ENCODE data around the gene GPC6.

GPC6 gene

GRCh38 chr13:94120878-94121277 lies 894.3 kb downstream of the GPC6 start:
- no peak for DNase-seq
- Histone ChIP-seq H3K79me2 (ENCODE audit: control insufficient read depth, insufficient read depth, low read length, poor library complexity) (no peaks in the 10 kb centered on the region), H3K27me3 (ENCODE audit: insufficient read depth, low read length) (no peaks in the 10 kb centered on the region), H2AFZ (ENCODE audit: insufficient read depth, low read length, poor library complexity) (no peak overlapping the region), H3K14ac (ENCODE audit: low read length) (no peak overlapping the region), H2BK5ac (ENCODE audit: low read depth, low read length, poor library complexity) (no peak overlapping the region), H2BK12ac (ENCODE audit: low read length) (no peak overlapping the region), H2BK120ac (ENCODE audit: insufficient read depth, low read length, poor library complexity) (no peak overlapping the region), H3K36me3 (ENCODE audit: control insufficient read depth in 1 of 2, insufficient read depth in 2 of 2, low read length in 2 of 2) (no peaks in the 10 kb centered on the region), H4K91ac (ENCODE audit: low read depth, low read length) (no peak overlapping the region), H3K9ac (ENCODE audit: low read length) (no peak overlapping the region), H3K18ac (ENCODE audit: low read length) (no peak overlapping the region), H3K4me2 (ENCODE audit: low read length) (no peak overlapping the region), H3K79me1 (ENCODE audit: low read length) (no peaks in the 10 kb centered on the region), H3K27ac (ENCODE audit: low read depth, low read length) (no peak overlapping the region), H3K4ac (ENCODE audit: low read depth, low read length) (no peak overlapping the region), H4K8ac (ENCODE audit: low read depth, low read length) (no peak overlapping the region), H4K12ac (ENCODE audit: low read depth, low read length) (no peak overlapping the region), H2AK5ac (ENCODE audit: low read length) (no peak overlapping the region), H3K4me3 (ENCODE audit: low read depth, low read length) (no peak overlapping the region), H3K23ac (ENCODE audit: low read length) (no peak overlapping the region), H3K9me3 (ENCODE audit: insufficient read depth, low read depth, low read length) (no peaks in the 10 kb centered on the region), H3K4me1 (ENCODE audit: control insufficient read depth in 1 of 2, insufficient read depth in 2 of 2, low read length in 2 of 2) (no peaks in the 10 kb centered on the region)
- WGBS (ENCODE audit: extremely low coverage, insufficient coverage, insufficient read length), result no CpG with 5 or more reads among the region's 2 CpGs

GRCh38 chr13:94121686-94122085 lies 895.1 kb downstream of the GPC6 start:
- H3K4ac ChIP-seq (ENCODE audit: low read depth, low read length), result no peak overlapping the region
- H3K79me1 ChIP-seq (ENCODE audit: low read length), result no peaks in the 10 kb centered on the region
- no peak overlapping the region for H3K9ac ChIP-seq (ENCODE audit: low read length)
- no peaks in the 10 kb centered on the region for H3K27me3 ChIP-seq (ENCODE audit: insufficient read depth, low read length)
- no peak overlapping the region for H2BK5ac ChIP-seq (ENCODE audit: low read depth, low read length, poor library complexity)
- H3K4me2 ChIP-seq (ENCODE audit: low read length), result no peak overlapping the region
- H3K4me3 ChIP-seq (ENCODE audit: low read depth, low read length), result no peak overlapping the region
- H3K36me3 ChIP-seq (ENCODE audit: control insufficient read depth in 1 of 2, insufficient read depth in 2 of 2, low read length in 2 of 2), result no peaks in the 10 kb centered on the region
- no peak overlapping the region for H2AK5ac ChIP-seq (ENCODE audit: low read length)
- H3K4me1 ChIP-seq (ENCODE audit: control insufficient read depth in 1 of 2, insufficient read depth in 2 of 2, low read length in 2 of 2), result no peaks in the 10 kb centered on the region
- H3K23ac ChIP-seq (ENCODE audit: low read length), result no peak overlapping the region
- H2AFZ ChIP-seq (ENCODE audit: insufficient read depth, low read length, poor library complexity), result no peak overlapping the region
- no CpG with 5 or more reads among the region's 1 CpG for WGBS (ENCODE audit: extremely low coverage, insufficient coverage, insufficient read length)
- H3K14ac ChIP-seq (ENCODE audit: low read length), result no peak overlapping the region
- no peak overlapping the region for H4K12ac ChIP-seq (ENCODE audit: low read depth, low read length)
- no peak overlapping the region for H2BK120ac ChIP-seq (ENCODE audit: insufficient read depth, low read length, poor library complexity)
- no peaks in the 10 kb centered on the region for H3K9me3 ChIP-seq (ENCODE audit: insufficient read depth, low read depth, low read length)
- H2BK12ac ChIP-seq (ENCODE audit: low read length), result no peak overlapping the region
- no peaks in the 10 kb centered on the region for H3K79me2 ChIP-seq (ENCODE audit: control insufficient read depth, insufficient read depth, low read length, poor library complexity)
- H4K8ac ChIP-seq (ENCODE audit: low read depth, low read length), result no peak overlapping the region
- DNase-seq, result no peak
- H3K27ac ChIP-seq (ENCODE audit: low read depth, low read length), result no peak overlapping the region
- H4K91ac ChIP-seq (ENCODE audit: low read depth, low read length), result no peak overlapping the region
- H3K18ac ChIP-seq (ENCODE audit: low read length), result no peak overlapping the region

- Histone ChIP-seq H3K27me3 (ENCODE audit: insufficient read depth, low read length) (no peaks in the 10 kb centered on the region), H3K79me2 (ENCODE audit: control insufficient read depth, insufficient read depth, low read length, poor library complexity) (no peaks in the 10 kb centered on the region), H3K9me3 (ENCODE audit: insufficient read depth, low read depth, low read length) (no peaks in the 10 kb centered on the region), H2BK12ac (ENCODE audit: low read length) (no peak overlapping the region), H4K8ac (ENCODE audit: low read depth, low read length) (no peak overlapping the region), H3K14ac (ENCODE audit: low read length) (no peak overlapping the region), H3K4me1 (ENCODE audit: control insufficient read depth in 1 of 2, insufficient read depth in 2 of 2, low read length in 2 of 2) (no peaks in the 10 kb centered on the region), H2AK5ac (ENCODE audit: low read length) (no peak overlapping the region), H3K79me1 (ENCODE audit: low read length) (no peaks in the 10 kb centered on the region), H3K4me2 (ENCODE audit: low read length) (no peak overlapping the region), H3K27ac (ENCODE audit: low read depth, low read length) (no peak overlapping the region), H3K4me3 (ENCODE audit: low read depth, low read length) (no peak overlapping the region), H4K91ac (ENCODE audit: low read depth, low read length) (no peak overlapping the region), H3K4ac (ENCODE audit: low read depth, low read length) (no peak overlapping the region), H3K36me3 (ENCODE audit: control insufficient read depth in 1 of 2, insufficient read depth in 2 of 2, low read length in 2 of 2) (no peaks in the 10 kb centered on the region), H3K23ac (ENCODE audit: low read length) (no peak overlapping the region), H3K9ac (ENCODE audit: low read length) (no peak overlapping the region), H2AFZ (ENCODE audit: insufficient read depth, low read length, poor library complexity) (no peak overlapping the region), H4K12ac (ENCODE audit: low read depth, low read length) (no peak overlapping the region), H2BK5ac (ENCODE audit: low read depth, low read length, poor library complexity) (no peak overlapping the region), H3K18ac (ENCODE audit: low read length) (no peak overlapping the region), H2BK120ac (ENCODE audit: insufficient read depth, low read length, poor library complexity) (no peak overlapping the region)
- WGBS (ENCODE audit: extremely low coverage, insufficient coverage, insufficient read length), result no CpG with 5 or more reads among the region's 4 CpGs
- DNase-seq, result no peak
Measured at GRCh38 chr13:94122300-94122915, 895.8 kb downstream of the GPC6 start.

GRCh38 chr13:94123557-94123956 lies 897.0 kb downstream of the GPC6 start:
- Histone ChIP-seq H3K23ac (ENCODE audit: low read length) (no peak overlapping the region), H3K79me1 (ENCODE audit: low read length) (no peaks in the 10 kb centered on the region), H3K9ac (ENCODE audit: low read length) (no peak overlapping the region), H3K4me1 (ENCODE audit: control insufficient read depth in 1 of 2, insufficient read depth in 2 of 2, low read length in 2 of 2) (no peaks in the 10 kb centered on the region), H3K14ac (ENCODE audit: low read length) (no peak overlapping the region), H3K27me3 (ENCODE audit: insufficient read depth, low read length) (no peaks in the 10 kb centered on the region), H3K4me3 (ENCODE audit: low read depth, low read length) (no peak overlapping the region), H4K91ac (ENCODE audit: low read depth, low read length) (no peak overlapping the region), H4K12ac (ENCODE audit: low read depth, low read length) (no peak overlapping the region), H3K18ac (ENCODE audit: low read length) (no peak overlapping the region), H2AFZ (ENCODE audit: insufficient read depth, low read length, poor library complexity) (no peak overlapping the region), H2BK5ac (ENCODE audit: low read depth, low read length, poor library complexity) (no peak overlapping the region), H2BK120ac (ENCODE audit: insufficient read depth, low read length, poor library complexity) (no peak overlapping the region), H3K4ac (ENCODE audit: low read depth, low read length) (no peak overlapping the region), H3K27ac (ENCODE audit: low read depth, low read length) (no peak overlapping the region), H2BK12ac (ENCODE audit: low read length) (no peak overlapping the region), H2AK5ac (ENCODE audit: low read length) (no peak overlapping the region), H3K36me3 (ENCODE audit: control insufficient read depth in 1 of 2, insufficient read depth in 2 of 2, low read length in 2 of 2) (no peaks in the 10 kb centered on the region), H3K4me2 (ENCODE audit: low read length) (no peak overlapping the region), H4K8ac (ENCODE audit: low read depth, low read length) (no peak overlapping the region), H3K79me2 (ENCODE audit: control insufficient read depth, insufficient read depth, low read length, poor library complexity) (no peaks in the 10 kb centered on the region), H3K9me3 (ENCODE audit: insufficient read depth, low read depth, low read length) (no peaks in the 10 kb centered on the region)
- WGBS (ENCODE audit: extremely low coverage, insufficient coverage, insufficient read length), result no CpG with 5 or more reads among the region's 1 CpG
- DNase-seq, result no peak
